Heart right ventricle (tissue), 16 donors: Measurements from ENCODE around the gene GSK3A. TPM values are rescaled to one million over a fixed set of nuclear protein-coding genes. Genes with fewer than 3 reads are reported as not detected.

ENCODE experiments used
- ATAC-seq, 8 donors: fragments of 200-7000 bp; cut with Tn5 transposase; one replicate each; pipeline ENCODE4 v1.9.1; 2020; ENCODE audit warnings: mild to moderate bottlenecking in 8 of 8, moderate library complexity in 8 of 8, moderate number of reproducible peaks in 1 of 8
- DNase-seq, 2 donors: peaks; one replicate each; pipeline ENCODE4 v3.0.0-alpha.2; 2020
- H3K27ac ChIP-seq, 10 donors: fragments of 200-600 bp; sonication (generic) in 2 of 10; one replicate each; pipeline versions ENCODE4 v1.5.0 to v1.8.0; 2020 to 2022; ENCODE audit warnings: mild to moderate bottlenecking in 3 of 10
- H3K27me3 ChIP-seq, 7 donors: fragments of 200-600 bp; one replicate each; pipeline ENCODE4 v1.8.0; 2021 to 2022; ENCODE audit warnings: mild to moderate bottlenecking in 2 of 7
- H3K36me3 ChIP-seq, 9 donors: fragments of 200-600 bp; sonication (generic) in 1 of 9; one replicate each; pipeline versions ENCODE4 v1.5.0 to v1.8.0; 2020 to 2022; ENCODE audit warnings: mild to moderate bottlenecking in 2 of 9
- H3K4me1 ChIP-seq, 9 donors: fragments of 200-600 bp; sonication (generic) in 1 of 9; one replicate each; pipeline versions ENCODE4 v1.5.0 to v1.8.0; 2020 to 2022; ENCODE audit warnings: mild to moderate bottlenecking in 4 of 9
- H3K4me3 ChIP-seq, 10 donors: fragments of 200-600 bp; sonication (generic) in 2 of 10; one replicate each; pipeline versions ENCODE4 v1.5.0 to v1.8.0; 2020 to 2022; ENCODE audit warnings: mild to moderate bottlenecking in 7 of 10, moderate library complexity in 2 of 10
- H3K9me3 ChIP-seq, 11 donors: fragments of 200-600 bp in 10 of 11; sonication (generic) in 2 of 11; one replicate each; pipeline versions ENCODE4 v1.5.0 to v1.8.0; 2013 to 2022; ENCODE audit warnings: mild to moderate bottlenecking in 2 of 11, control low read depth in 1 of 11, moderate library complexity in 1 of 11
- CTCF ChIP-seq, 9 donors: fragments of 200-600 bp; sonication (generic) in 2 of 9; IDR thresholded peaks; one replicate each; pipeline versions ENCODE4 v1.5.0 to v1.8.0; 2021 to 2022; ENCODE audit warnings: antibody characterized with exemption in 9 of 9, mild to moderate bottlenecking in 5 of 9, moderate library complexity in 1 of 9
- WGBS, 2 donors: extraction: QIAGEN DNeasy Blood & Tissue Kit; methylation state at CpG; one replicate each; pipeline ENCODE4 v1.1.7; 2013; ENCODE audit warnings: inconsistent platforms in 1 of 2; 5-methylcytosine and 5-hydroxymethylcytosine counted together
- intact Hi-C, 10 donors: fragments of 100-400 bp; cut with DNase I; formaldehyde crosslinking; loops; one replicate each; pipeline versions ENCODE4 v1.11.1 to v1.14.2; 2022
- polyA plus RNA-seq, 2 donors: library from polyadenylated mRNA; stranded (reverse); fragments of 200-250 nt; gene quantifications; one replicate each; pipeline ENCODE4 v1.2.3, GENCODE V29; 2013
- total RNA-seq, 10 donors: library from RNA; stranded (reverse); fragmentation: NEBNext Ultra II Directional in 3 of 10; extraction: Animal tissue kit (Norgen Biotek cat#: 25700) in 3 of 10; gene quantifications; one replicate each; pipeline versions ENCODE4 v1.2.1 to v1.2.4, GENCODE V29; 2021 to 2023
- donor health status: Arrhythmogenic right ventricular cardiomyopathy.
- donor health status: ischemic (EF 13 %, LVEDD 7.1; RV severe dilation, severe dysfunction).
- donor health status: healthy with polysubstance abuse.
- donor health status: DM: no; HTN: yes; CAD: no.
- donor health status: DM: no; HTN: no; CAD: no.
- donor health status: ischemic (EF 25% LVEDD 6.9; RV normal size, moderate dysfunction).
- donor health status: ischemic (EF 25% LVEDD 5.7; RV mildly dilated, moderate dysfunction).
- donor health status: healthy.
- donor health status: DM: yes; HTN: yes; CAD: no.
- donor health status: Ischemic cardiomyopathy.
- donor health status: ischemic (EF 35%, LVEDD 5.7; RV mildly dilated, moderate dysfunction).
- donor health status: nonischemic (EF 11% LVEDD 7.7; RV severe dilation, severe dysfunction).
- donor health status: DM: yes; HTN: yes; CAD: no.
- donor health status: PGD.
- donor health status: ischemic (EF 29% LVEDD 5.4; RV normal size, mild dysfunction).
- donor health status: nonischemic (EF 23%, LVEDD 6.1; RV moderate dilation, normal function).

The GSK3A gene
- total and polyA plus RNA-seq, 12 donors, result 31.2 to 51.0 (median 36.4) TPM

- Histone ChIP-seq H3K9me3 (no peaks in the 10 kb centered on the region), H3K36me3 (peaks cover 0 to 40% (median 37%) of the 10 kb centered on the region in 9 donors), H3K27me3 (no peaks in the 10 kb centered on the region), H3K4me1 (peaks cover 26 to 58% (median 52%) of the 10 kb centered on the region in 9 donors), H3K4me3 (peak overlapping the region in 9 of 10 donors; percentile 56 to 88 (median 67)), H3K27ac (peak overlapping the region in 9 of 10 donors; percentile 56 to 99 (median 86))
- no peak for TF ChIP-seq CTCF (IDR thresholded peaks at IDR 0.05)
- intact Hi-C loops, result no loop called here
- 15 to 21% methylated on average over 5 of the region's 5 CpGs for WGBS, 2 donors
- peak in 1 of 2 donors; percentile 29 for DNase-seq
- no peak for ATAC-seq
Observed at GRCh38 chr19:42285541-42285941, 43.1 kb upstream of the GSK3A start.

- peak in 1 of 2 donors; percentile 27 for DNase-seq
- no peak for ATAC-seq
- Histone ChIP-seq H3K27me3 (no peaks in the 10 kb centered on the region), H3K4me3 (peak overlapping the region; percentile 9 to 88 (median 67)), H3K27ac (peak overlapping the region; percentile 56 to 99 (median 86)), H3K36me3 (peaks cover 0 to 32% (median 29%) of the 10 kb centered on the region in 9 donors), H3K9me3 (no peaks in the 10 kb centered on the region), H3K4me1 (peaks cover 26 to 61% (median 53%) of the 10 kb centered on the region in 9 donors)
- 2 to 4% methylated on average over 41 of the region's 41 CpGs for WGBS, 2 donors
- no peak for TF ChIP-seq CTCF (IDR thresholded peaks at IDR 0.05)
- intact Hi-C loops, result loop anchor here in 2 of 10 donors (5.0 kb wide), 2 partner anchors 37 to 138 kb away; no protein-coding TSS in a partner anchor
Observed at GRCh38 chr19:42284591-42285341, 42.4 kb upstream of the GSK3A start.

GRCh38 chr19:42284066-42284501 lies 41.7 kb upstream of the GSK3A start:
- DNase-seq (peak; percentile 78 to 86), ATAC-seq (peak in 5 of 8 donors; percentile 9 to 40 (median 14))
- no peaks in the 10 kb centered on the region for H3K9me3 ChIP-seq
- intact Hi-C loops, result loop anchor here in 2 of 10 donors (5.0 kb wide), 2 partner anchors 37 to 138 kb away; no protein-coding TSS in a partner anchor
- 1% methylated on average over 55 of the region's 76 CpGs; no CpG with 5 or more reads in 1 of the 2 donors for WGBS, 2 donors
- peak overlapping the region; percentile 91 to 99 (median 96) for H3K27ac ChIP-seq
- H3K4me1 ChIP-seq, result peaks cover 27 to 67% (median 60%) of the 10 kb centered on the region in 9 donors
- no peaks in the 10 kb centered on the region for H3K27me3 ChIP-seq
- peak overlapping the region in 9 of 10 donors; percentile 27 to 88 (median 63) for H3K4me3 ChIP-seq
- H3K36me3 ChIP-seq, result peaks cover 0 to 25% (median 22%) of the 10 kb centered on the region in 9 donors
- no peak for TF ChIP-seq CTCF (IDR thresholded peaks at IDR 0.05)

GRCh38 chr19:42283188-42284065 lies 41.0 kb upstream of the GSK3A start:
- no peaks in the 10 kb centered on the region for H3K27me3 ChIP-seq
- peaks cover 0 to 19% (median 15%) of the 10 kb centered on the region in 9 donors for H3K36me3 ChIP-seq
- intact Hi-C loops, result loop anchor here in 2 of 10 donors (5.0 kb wide), 2 partner anchors 36 to 139 kb away; no protein-coding TSS in a partner anchor
- peak overlapping the region in 9 of 10 donors; percentile 34 to 88 (median 60) for H3K4me3 ChIP-seq
- peaks cover 33 to 74% (median 67%) of the 10 kb centered on the region in 9 donors for H3K4me1 ChIP-seq
- H3K27ac ChIP-seq, result peak overlapping the region; percentile 91 to 99 (median 98)
- WGBS, 2 donors, result 2 to 4% methylated on average over 43 to 72 of the region's 74 CpGs
- H3K9me3 ChIP-seq, result no peaks in the 10 kb centered on the region
- peak; percentile 96 to 98 for DNase-seq
- peak in 1 of 9 donors; percentile 17 for TF ChIP-seq CTCF (IDR thresholded peaks at IDR 0.05)
- peak; percentile 58 to 74 (median 68) for ATAC-seq
